Skeletal muscle satellite cell (primary cell): ENCODE results near the gene PPFIA3.

Experiments used
- H3K27me3 ChIP-seq: 2 replicates; pipeline ENCODE4 v1.7.0; 2013; ENCODE audit warnings: low read length; ENCODE audit not compliant: control insufficient read depth, insufficient read depth
- H3K36me3 ChIP-seq: 2 replicates; pipeline ENCODE4 v1.7.0; 2013; ENCODE audit warnings: mild to moderate bottlenecking, control low read depth, low read length; ENCODE audit not compliant: insufficient read depth
- H3K4me1 ChIP-seq: 2 replicates; pipeline ENCODE4 v1.7.0; 2013; ENCODE audit warnings: low read length; ENCODE audit not compliant: control insufficient read depth, insufficient read depth
- H3K4me2 ChIP-seq: 2 replicates; pipeline ENCODE4 v1.7.0; 2013; ENCODE audit warnings: mild to moderate bottlenecking, low read length
- H3K4me3 ChIP-seq: 2 replicates; pipeline ENCODE4 v1.7.0; 2013; ENCODE audit warnings: low read length
- H3K9ac ChIP-seq: 2 replicates; pipeline ENCODE4 v1.7.0; 2013; ENCODE audit warnings: mild to moderate bottlenecking, low read depth, low read length, moderate library complexity
- H3K9me3 ChIP-seq: replicated peaks from 2 replicates; pipeline ENCODE4 v1.7.0; 2013; ENCODE audit warnings: mild to moderate bottlenecking, control low read depth, low read length

The PPFIA3 gene

DNA sequence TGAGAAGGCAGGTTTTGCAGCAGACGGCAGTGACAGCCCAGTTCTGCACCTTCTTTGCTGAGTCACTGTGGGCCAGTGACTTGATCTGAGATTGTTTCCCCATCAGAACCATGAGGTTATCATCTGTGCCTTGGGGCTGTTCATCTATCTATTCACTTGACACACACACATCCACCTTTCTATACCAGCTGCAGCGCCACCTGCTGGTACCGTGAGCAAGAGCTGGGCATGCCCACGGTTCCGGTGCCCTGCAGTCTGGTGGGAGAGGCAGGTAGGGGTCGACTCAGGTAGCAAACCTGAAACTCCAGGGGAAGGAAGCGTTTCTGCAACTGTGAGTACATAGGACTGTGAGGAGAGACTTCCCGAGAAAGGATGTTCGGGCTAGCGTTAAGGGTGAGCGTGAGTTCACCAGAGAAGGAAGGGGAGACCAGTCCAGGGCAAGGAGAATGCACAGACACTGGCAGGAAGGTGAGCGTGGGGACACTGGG is 12.7 kb upstream of the PPFIA3 start:
- Histone ChIP-seq H3K27me3 (no peaks in the 10 kb centered on the region), H3K4me3 (no peak overlapping the region), H3K4me1 (peaks cover 8% of the 10 kb centered on the region), H3K9ac (no peak overlapping the region), H3K9me3 (no peaks in the 10 kb centered on the region), H3K4me2 (no peak overlapping the region), H3K36me3 (peaks cover 77% of the 10 kb centered on the region)

DNA sequence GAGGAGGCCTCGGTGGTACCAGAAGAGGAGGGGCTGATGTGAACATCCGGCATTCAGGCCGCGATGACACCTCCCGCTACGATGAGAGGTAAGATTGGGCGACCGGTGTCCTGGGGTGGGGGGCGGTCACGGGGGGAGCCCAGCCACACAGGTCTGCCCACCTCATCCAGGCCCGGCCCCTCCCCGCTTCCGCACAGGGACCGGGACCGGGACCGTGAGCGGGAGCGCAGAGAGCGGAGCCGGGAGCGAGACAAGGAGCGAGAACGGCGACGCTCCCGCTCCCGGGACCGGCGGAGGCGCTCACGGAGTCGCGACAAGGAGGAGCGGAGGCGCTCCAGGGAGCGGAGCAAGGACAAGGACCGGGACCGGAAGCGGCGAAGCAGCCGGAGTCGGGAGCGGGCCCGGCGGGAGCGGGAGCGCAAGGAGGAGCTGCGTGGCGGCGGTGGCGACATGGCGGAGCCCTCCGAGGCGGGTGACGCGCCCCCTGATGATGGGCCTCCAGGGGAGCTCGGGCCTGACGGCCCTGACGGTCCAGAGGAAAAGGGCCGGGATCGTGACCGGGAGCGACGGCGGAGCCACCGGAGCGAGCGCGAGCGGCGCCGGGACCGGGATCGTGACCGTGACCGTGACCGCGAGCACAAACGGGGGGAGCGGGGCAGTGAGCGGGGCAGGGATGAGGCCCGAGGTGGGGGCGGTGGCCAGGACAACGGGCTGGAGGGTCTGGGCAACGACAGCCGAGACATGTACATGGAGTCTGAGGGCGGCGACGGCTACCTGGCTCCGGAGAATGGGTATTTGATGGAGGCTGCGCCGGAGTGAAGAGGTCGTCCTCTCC is 11.5 kb upstream of the PPFIA3 start:
- H3K4me2 ChIP-seq: no peak overlapping the region
- H3K4me3 ChIP-seq: no peak overlapping the region
- no peak overlapping the region for H3K9ac ChIP-seq
- peaks cover 68% of the 10 kb centered on the region for H3K36me3 ChIP-seq
- H3K4me1 ChIP-seq: peaks cover 8% of the 10 kb centered on the region
- no peaks in the 10 kb centered on the region for H3K9me3 ChIP-seq
- H3K27me3 ChIP-seq: no peaks in the 10 kb centered on the region

DNA sequence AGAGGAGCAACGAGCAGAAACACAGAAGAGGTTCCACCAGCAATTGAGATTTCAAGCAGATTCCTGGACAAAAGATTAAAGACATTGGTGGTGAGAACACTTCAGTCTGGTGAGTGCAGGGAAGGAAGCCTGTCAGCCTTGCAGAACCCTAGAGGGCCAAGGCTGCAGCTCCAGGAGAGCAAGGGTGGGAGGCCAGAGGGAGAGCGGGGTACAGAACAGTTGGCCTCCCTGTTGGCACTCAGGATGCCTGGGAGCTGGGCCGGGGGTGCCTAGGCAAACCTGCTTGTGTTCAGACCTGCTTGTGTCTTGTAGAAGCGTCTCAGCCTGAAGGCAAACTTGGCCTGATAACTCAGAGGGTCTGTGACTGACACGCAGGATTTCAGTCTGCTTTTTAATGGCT is 10.3 kb upstream of the PPFIA3 start:
- no peaks in the 10 kb centered on the region for H3K9me3 ChIP-seq
- H3K9ac ChIP-seq: no peak overlapping the region
- H3K4me2 ChIP-seq: no peak overlapping the region
- peaks cover 59% of the 10 kb centered on the region for H3K36me3 ChIP-seq
- peaks cover 13% of the 10 kb centered on the region for H3K4me1 ChIP-seq
- H3K4me3 ChIP-seq: no peak overlapping the region
- no peaks in the 10 kb centered on the region for H3K27me3 ChIP-seq

DNA sequence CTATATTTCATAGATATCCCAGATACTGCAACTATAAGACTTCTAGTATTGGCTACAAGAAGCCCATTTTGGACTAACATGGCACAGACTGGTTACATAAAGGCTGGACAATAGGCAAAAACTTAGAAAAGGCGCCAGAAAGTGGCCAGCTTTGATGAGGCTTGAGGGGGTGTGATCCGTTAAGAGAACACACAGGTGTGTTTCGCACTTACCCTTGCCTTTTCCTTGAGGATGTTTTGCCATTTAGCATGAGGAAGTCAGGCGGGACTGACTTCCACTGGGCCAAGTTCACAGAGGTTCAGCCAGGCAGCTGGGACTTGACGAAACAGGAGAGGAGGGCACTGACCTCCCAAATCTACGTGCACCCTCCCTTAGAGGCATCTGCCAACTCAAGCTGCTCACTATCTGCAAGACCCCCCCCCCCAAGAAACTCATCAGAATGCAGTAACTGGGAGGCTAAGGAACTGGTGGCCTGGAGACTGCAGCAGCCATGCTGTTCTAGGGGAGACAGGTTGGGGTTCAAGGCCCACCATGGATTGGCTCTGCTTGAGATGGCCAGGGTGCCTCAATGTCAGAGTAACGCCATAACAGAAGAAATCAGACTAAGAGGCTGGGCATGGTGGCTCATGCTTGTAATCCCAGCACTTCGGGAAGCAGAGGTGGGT is 9.6 kb upstream of the PPFIA3 start:
- Histone ChIP-seq H3K36me3 (peaks cover 52% of the 10 kb centered on the region), H3K4me1 (peaks cover 14% of the 10 kb centered on the region), H3K27me3 (no peaks in the 10 kb centered on the region), H3K9ac (no peak overlapping the region), H3K4me3 (no peak overlapping the region), H3K9me3 (no peaks in the 10 kb centered on the region), H3K4me2 (no peak overlapping the region)

DNA sequence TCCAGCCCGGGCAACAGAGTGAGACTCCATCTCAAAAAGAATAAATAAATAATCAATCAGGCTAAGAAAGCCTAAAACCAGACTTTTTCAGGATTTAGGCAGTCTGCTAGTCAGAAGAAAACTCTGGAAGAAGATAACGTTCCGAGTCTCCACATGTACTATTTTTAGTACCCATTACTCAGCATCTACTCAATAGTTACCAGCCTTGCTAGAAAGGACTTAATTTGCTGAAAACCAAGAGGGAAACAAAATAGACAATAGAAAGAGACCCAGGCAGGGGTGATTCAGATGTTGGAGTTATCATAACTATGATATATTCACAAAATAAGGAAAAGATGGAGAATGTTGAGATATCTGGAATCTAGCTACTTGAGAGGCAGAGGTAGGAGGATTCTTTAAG is 8.8 kb upstream of the PPFIA3 start:
- Histone ChIP-seq H3K4me3 (no peak overlapping the region), H3K27me3 (no peaks in the 10 kb centered on the region), H3K36me3 (peaks cover 45% of the 10 kb centered on the region), H3K9me3 (no peaks in the 10 kb centered on the region), H3K4me1 (peaks cover 19% of the 10 kb centered on the region), H3K4me2 (no peak overlapping the region), H3K9ac (no peak overlapping the region)

DNA sequence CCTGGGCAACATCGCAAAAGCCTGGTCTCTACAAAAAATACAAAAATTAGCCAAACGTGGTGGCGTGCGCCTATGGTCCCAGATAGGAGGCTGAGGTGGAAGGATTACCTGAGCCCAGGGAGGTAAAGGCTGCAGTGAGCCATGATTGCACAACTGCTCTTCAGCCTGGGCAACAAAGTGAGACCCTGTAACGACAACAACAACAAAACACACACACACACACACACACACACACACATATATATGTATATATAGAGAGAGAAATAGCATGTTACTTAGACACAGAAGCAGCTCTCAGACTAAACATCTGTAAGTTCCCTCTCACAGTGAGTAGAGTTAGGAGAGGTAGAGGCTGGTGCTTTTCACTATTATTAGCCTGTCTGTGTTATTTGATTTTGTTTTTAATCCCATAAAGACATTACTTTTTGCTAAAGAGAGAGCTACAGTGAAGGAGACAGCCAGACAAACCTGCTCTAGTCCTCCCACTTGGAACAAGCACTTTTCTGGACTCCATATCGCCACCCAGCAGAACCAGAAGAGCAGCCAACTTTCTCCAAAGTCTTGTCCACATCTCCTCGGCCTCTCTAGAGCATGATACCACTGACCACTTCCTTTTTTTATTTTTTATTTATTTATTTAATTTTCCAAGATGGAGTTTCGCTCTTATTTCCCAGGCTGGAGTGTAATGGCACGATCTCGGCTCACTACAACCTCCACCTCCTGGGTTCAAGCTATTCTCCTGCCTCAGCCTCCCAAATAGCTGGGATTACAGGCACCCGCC is 7.9 kb upstream of the PPFIA3 start:
- Histone ChIP-seq H3K9me3 (no peaks in the 10 kb centered on the region), H3K36me3 (peaks cover 41% of the 10 kb centered on the region), H3K4me1 (peaks cover 19% of the 10 kb centered on the region), H3K9ac (no peak overlapping the region), H3K4me2 (no peak overlapping the region), H3K27me3 (no peaks in the 10 kb centered on the region), H3K4me3 (no peak overlapping the region)

DNA sequence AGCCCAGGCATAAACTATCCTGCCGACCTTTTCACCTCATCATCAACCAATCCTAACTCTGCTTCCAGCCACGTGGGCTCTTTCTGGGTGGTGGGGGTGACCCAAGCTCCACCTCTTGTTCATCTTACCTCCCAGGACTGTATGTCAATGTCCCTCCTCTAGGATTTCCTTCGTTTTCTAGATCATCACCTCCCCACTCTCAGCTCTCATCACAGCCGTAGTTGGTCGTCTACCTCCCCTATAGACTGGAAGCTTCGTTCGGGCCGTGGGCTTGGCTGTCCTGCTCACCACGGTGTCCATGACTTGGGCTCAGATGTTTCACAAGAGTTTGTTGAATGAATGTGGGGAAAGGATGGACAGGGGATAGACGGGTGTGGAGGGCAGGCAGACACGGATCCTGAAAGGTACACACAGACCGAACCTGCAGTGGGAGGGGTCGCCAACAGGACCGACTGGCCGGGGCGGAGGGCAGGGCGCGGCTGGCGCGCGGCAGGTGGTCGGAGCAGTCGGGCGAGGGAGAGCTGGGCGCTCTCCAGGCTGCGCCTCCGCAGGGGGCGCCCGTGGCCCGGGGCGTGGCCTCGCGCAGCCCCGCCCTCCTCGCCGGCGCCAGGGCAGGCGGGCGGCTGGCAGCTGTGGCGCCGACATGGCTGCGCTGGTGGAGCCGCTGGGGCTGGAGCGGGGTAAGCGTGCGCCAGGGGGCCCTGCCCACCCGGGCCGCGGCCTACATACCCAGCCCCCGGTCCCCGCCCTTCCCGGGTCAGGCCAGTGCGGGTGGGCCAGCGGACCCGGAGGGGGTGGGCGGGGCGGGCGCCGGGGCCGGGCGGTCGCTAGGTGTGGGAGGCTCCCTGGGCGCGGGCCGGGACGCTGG is 5.3 kb upstream of the PPFIA3 start, which contains the start of gene LIN7B:
Gene LIN7B, plus strand, starts transcription at position 609 of the 868 bp plus-strand sequence. Its CDS starts 35 bp downstream, at position 644.
- Histone ChIP-seq H3K9ac (peak within 1 kb of the TSS; percentile 85), H3K9me3 (no peaks in the 10 kb centered on the region), H3K4me2 (peak within 1 kb of the TSS; percentile 87)

DNA sequence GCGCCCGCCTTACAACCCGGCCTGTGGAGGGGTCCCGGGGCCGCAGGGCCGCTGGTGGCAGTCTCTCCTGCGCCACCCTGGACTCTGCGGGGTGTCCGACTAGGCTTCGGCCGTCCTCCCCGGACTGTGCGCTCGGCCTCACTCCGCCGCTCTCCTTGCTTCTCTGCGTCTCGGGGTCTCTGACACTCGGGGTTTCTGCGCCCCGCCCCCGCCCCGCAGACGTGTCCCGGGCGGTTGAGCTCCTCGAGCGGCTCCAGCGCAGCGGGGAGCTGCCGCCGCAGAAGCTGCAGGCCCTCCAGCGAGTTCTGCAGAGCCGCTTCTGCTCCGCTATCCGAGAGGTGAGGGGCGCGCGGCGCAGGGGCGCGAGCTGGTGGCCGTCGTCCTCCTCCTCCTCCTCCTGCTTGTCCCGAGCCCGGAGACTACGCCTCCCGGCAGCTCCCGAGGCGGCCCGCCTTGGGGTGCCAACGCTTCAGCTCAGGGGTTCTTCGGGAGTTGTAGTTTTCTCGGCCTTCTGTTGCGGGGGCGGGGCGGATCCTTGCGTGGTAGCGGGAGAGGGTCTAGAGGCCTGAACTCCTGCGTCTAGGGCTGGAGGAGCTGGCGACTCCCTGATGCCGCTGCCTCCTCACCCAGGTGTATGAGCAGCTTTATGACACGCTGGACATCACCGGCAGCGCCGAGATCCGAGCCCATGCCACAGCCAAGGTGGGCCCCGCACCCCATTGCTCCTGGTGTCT is 4.5 kb upstream of the PPFIA3 start:
- no peaks in the 10 kb centered on the region for H3K9me3 ChIP-seq
- peak overlapping the region; percentile 85 for H3K9ac ChIP-seq
- H3K27me3 ChIP-seq: no peaks in the 10 kb centered on the region
- H3K4me1 ChIP-seq: peaks cover 33% of the 10 kb centered on the region
- H3K4me3 ChIP-seq: peak overlapping the region; percentile 94
- peaks cover 7% of the 10 kb centered on the region for H3K36me3 ChIP-seq
- H3K4me2 ChIP-seq: peak overlapping the region; percentile 87

More for the DNA sequence above, 5.3 kb upstream of the PPFIA3 start, which contains the start of gene LIN7B:
- H3K4me3 ChIP-seq: peak within 1 kb of the TSS; percentile 94
- H3K36me3 ChIP-seq: peaks cover 15% of the 10 kb centered on the region
- no peaks in the 10 kb centered on the region for H3K27me3 ChIP-seq
- H3K4me1 ChIP-seq: peaks cover 31% of the 10 kb centered on the region

DNA sequence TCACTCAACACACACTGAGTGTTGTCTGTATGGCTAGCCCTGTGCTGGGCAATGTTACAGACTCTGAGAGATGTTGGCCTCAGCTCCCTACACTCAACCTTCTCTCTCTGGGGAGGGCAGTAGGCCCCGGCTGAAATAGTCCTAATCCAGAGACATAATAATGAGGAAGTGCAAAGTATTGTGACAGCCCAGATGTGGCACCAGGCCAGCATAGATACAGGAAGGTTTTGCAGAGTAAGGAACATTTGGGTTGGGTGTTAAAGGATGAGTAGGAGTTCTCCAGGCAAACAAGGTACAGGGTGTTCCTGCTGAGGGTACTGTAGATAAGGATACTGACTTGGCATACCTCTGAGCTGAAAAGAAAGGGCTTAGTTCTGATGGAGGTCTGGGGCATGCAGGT is 2.8 kb upstream of the PPFIA3 start:
- Histone ChIP-seq H3K9me3 (no peaks in the 10 kb centered on the region), H3K27me3 (peaks cover 10% of the 10 kb centered on the region), H3K9ac (no peak overlapping the region), H3K4me1 (peaks cover 28% of the 10 kb centered on the region), H3K4me2 (no peak overlapping the region), H3K36me3 (peaks cover 4% of the 10 kb centered on the region), H3K4me3 (no peak overlapping the region)
